GM23248 (cell line): ENCODE measurements around the gene TFIP11.

ENCODE experiments used
- EZH2 ChIP-seq: fragments of 200-600 bp; sonication (generic); IDR thresholded peaks from 2 replicates; pipeline ENCODE4 v1.6.1; 2018; ENCODE audit warnings: antibody characterized with exemption, mild to moderate bottlenecking; ENCODE audit not compliant: insufficient read depth, poor library complexity, severe bottlenecking
- EZH2phosphoT487 ChIP-seq: fragments of 200-600 bp; sonication (generic); IDR thresholded peaks from 2 replicates; pipeline ENCODE4 v1.6.1; 2018; ENCODE audit warnings: antibody characterized with exemption, moderate library complexity, mild to moderate bottlenecking, low read depth; ENCODE audit not compliant: insufficient read depth

GRCh38 chr22:26527574-26528465, 15.5 kb upstream of the TFIP11 start:
- TF ChIP-seq EZH2 = no peak
- no peak for TF ChIP-seq EZH2phosphoT487
